Measurements from ENCODE around the gene MINDY4.

The MINDY4 gene

DNA sequence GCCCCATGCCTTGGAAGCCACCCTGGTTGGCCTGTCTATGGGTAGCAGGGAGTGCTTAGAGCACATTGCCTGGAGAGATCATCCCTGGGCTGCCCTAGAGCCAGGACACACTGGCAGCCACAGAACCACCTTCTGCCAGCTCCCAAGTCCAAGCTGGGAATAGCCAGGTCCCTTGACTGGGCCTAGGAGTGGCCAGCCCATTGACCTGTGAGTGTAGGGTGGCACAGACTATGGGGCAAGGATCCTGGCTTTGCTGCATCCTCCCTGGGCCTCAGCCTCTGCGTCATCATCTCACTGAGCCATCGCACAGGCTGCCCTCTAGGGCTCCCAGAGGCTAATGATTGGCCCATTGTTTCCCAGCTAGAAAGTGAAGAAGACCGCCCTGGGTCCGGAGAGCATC lies 147.5 kb downstream of the MINDY4 start:
- Histone ChIP-seq H3K4me2 (ENCODE audit: low read length) (no peak overlapping the region), H3F3A (ENCODE audit: control insufficient read depth, insufficient read depth) (no peaks in the 10 kb centered on the region), H4K20me1 (ENCODE audit: control insufficient read depth, insufficient read depth, low read depth, low read length) (no peaks in the 10 kb centered on the region), H3K27ac (ENCODE audit: low read depth, low read length) (no peak overlapping the region), H3K9me2 (replicated peaks; ENCODE audit: control insufficient read depth, low read length) (no peaks in the 10 kb centered on the region), H3K9me3 (ENCODE audit: control insufficient read depth, insufficient read depth, low read length) (no peaks in the 10 kb centered on the region), H3K27me3 (ENCODE audit: control insufficient read depth, low read length) (no peaks in the 10 kb centered on the region), H3K4me3 (ENCODE audit: low read length) (no peak overlapping the region), H3K36me3 (ENCODE audit: control insufficient read depth, low read length) (no peaks in the 10 kb centered on the region), H3K4me1 (ENCODE audit: control insufficient read depth, low read length) (no peaks in the 10 kb centered on the region), H3K79me2 (ENCODE audit: control insufficient read depth, low read length) (no peaks in the 10 kb centered on the region)
- TF ChIP-seq EZH2phosphoT487 (IDR thresholded peaks at IDR 0.05; ENCODE audit: borderline replicate concordance, low read length): no peak
- TF ChIP-seq, protein P1, sequence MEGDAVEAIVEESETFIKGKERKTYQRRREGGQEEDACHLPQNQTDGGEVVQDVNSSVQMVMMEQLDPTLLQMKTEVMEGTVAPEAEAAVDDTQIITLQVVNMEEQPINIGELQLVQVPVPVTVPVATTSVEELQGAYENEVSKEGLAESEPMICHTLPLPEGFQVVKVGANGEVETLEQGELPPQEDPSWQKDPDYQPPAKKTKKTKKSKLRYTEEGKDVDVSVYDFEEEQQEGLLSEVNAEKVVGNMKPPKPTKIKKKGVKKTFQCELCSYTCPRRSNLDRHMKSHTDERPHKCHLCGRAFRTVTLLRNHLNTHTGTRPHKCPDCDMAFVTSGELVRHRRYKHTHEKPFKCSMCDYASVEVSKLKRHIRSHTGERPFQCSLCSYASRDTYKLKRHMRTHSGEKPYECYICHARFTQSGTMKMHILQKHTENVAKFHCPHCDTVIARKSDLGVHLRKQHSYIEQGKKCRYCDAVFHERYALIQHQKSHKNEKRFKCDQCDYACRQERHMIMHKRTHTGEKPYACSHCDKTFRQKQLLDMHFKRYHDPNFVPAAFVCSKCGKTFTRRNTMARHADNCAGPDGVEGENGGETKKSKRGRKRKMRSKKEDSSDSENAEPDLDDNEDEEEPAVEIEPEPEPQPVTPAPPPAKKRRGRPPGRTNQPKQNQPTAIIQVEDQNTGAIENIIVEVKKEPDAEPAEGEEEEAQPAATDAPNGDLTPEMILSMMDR (IDR thresholded peaks at IDR 0.05; ENCODE audit: low read depth, low read length, poor library complexity, severe bottlenecking): no peak

DNA sequence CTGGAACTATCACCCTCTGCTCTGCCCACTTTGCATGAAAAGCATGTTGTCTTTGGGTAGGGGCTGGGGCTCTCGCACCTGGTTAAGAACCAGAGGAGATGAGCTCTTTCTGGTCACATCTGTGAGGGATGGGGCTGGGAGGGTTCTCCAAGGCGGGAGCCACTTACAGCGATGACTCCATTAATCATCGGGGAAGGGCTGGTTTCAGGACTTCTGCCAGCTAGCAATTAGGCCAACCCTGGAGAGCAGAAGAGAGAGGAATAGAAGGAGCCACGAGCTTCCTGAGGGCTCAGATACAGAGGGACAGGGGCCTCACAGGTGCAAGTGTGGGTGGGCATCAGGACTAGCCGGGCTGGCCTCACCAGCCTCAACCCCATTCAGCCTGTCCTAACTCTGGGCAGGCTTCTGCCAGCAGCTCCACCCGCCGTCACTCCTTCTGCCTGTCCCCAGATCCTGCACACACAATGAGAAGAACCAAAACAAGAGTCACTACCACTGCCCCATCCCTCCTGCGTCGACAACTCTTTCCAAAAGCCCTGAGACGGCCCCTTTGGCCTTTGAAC lies 148.9 kb downstream of the MINDY4 start:
- Histone ChIP-seq H3F3A (ENCODE audit: control insufficient read depth, insufficient read depth) (no peaks in the 10 kb centered on the region), H3K9me3 (ENCODE audit: control insufficient read depth, insufficient read depth, low read length) (no peaks in the 10 kb centered on the region), H3K27me3 (ENCODE audit: control insufficient read depth, low read length) (no peaks in the 10 kb centered on the region), H3K79me2 (ENCODE audit: control insufficient read depth, low read length) (no peaks in the 10 kb centered on the region), H3K4me1 (ENCODE audit: control insufficient read depth, low read length) (no peaks in the 10 kb centered on the region), H4K20me1 (ENCODE audit: control insufficient read depth, insufficient read depth, low read depth, low read length) (no peaks in the 10 kb centered on the region), H3K36me3 (ENCODE audit: control insufficient read depth, low read length) (no peaks in the 10 kb centered on the region), H3K4me2 (ENCODE audit: low read length) (no peak overlapping the region), H3K9me2 (replicated peaks; ENCODE audit: control insufficient read depth, low read length) (no peaks in the 10 kb centered on the region), H3K4me3 (ENCODE audit: low read length) (no peak overlapping the region), H3K27ac (ENCODE audit: low read depth, low read length) (no peak overlapping the region)
- TF ChIP-seq, protein P1 (IDR thresholded peaks at IDR 0.05; ENCODE audit: low read depth, low read length, poor library complexity, severe bottlenecking): no peak
- TF ChIP-seq EZH2phosphoT487 (IDR thresholded peaks at IDR 0.05; ENCODE audit: borderline replicate concordance, low read length): no peak

DNA sequence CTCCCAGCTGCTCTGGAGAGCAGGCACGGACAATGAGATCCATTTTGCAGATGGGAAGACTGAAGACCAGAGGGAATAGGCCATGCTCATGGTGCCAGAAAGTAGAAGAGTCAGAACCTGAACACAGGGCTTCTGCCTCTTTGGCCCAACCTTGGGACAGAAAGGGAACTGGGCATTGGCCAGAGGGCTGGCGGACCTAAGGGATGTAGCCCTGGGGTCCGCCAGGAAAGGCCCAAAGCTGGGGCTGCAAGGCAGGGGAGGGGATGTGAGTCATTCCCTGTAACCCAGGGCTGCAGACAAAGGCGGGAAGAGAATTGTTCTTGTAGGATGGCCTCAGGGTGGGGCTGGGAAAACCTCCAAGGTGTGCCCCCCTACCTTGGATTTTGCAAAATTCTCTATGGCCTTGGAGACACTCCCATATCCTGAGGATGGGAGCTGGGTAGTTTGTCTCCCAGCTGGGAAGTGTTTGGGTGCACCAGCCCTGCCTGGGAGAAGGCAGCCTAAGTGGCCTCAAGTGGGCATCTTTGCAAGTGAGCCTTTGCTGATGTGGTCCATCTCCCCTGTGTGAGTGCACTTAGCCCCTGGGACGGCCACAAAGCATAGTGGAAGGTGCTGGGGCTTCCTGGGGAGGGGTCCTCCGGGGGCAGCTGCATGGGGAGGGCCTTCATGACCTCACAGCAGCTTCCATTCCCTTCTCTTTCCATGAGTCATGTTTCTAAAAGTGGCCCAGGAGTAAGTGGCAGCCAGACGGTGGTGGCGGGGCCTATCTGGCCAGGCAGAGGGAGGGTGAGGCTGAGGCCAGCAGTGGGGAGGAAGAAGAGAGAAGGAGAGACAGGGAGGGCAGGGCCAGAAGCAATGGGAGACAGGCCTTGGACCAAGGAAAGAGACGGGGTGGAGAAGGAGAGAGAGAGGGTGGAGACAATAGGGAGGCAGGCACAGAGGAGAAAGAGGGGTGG lies 149.6 kb downstream of the MINDY4 start:
- H3K4me3 ChIP-seq (ENCODE audit: low read length): no peak overlapping the region

More for the DNA sequence above, 149.6 kb downstream of the MINDY4 start:
- no peak overlapping the region for H3K27ac ChIP-seq (ENCODE audit: low read depth, low read length)
- no peaks in the 10 kb centered on the region for H3K79me2 ChIP-seq (ENCODE audit: control insufficient read depth, low read length)
- H3K9me3 ChIP-seq (ENCODE audit: control insufficient read depth, insufficient read depth, low read length): no peaks in the 10 kb centered on the region
- no peak for TF ChIP-seq EZH2phosphoT487 (IDR thresholded peaks at IDR 0.05; ENCODE audit: borderline replicate concordance, low read length)
- TF ChIP-seq, protein P1 (IDR thresholded peaks at IDR 0.05; ENCODE audit: low read depth, low read length, poor library complexity, severe bottlenecking): no peak
- no peaks in the 10 kb centered on the region for H3K36me3 ChIP-seq (ENCODE audit: control insufficient read depth, low read length)
- no peaks in the 10 kb centered on the region for H3K9me2 ChIP-seq (replicated peaks; ENCODE audit: control insufficient read depth, low read length)
- no peaks in the 10 kb centered on the region for H3K27me3 ChIP-seq (ENCODE audit: control insufficient read depth, low read length)
- H3F3A ChIP-seq (ENCODE audit: control insufficient read depth, insufficient read depth): no peaks in the 10 kb centered on the region
- no peak overlapping the region for H3K4me2 ChIP-seq (ENCODE audit: low read length)
- H3K4me1 ChIP-seq (ENCODE audit: control insufficient read depth, low read length): no peaks in the 10 kb centered on the region
- no peaks in the 10 kb centered on the region for H4K20me1 ChIP-seq (ENCODE audit: control insufficient read depth, insufficient read depth, low read depth, low read length)
